Panc1 (cell line): ENCODE data around the gene EEF1AKMT3. TPM values are rescaled to one million over a fixed set of nuclear protein-coding genes. Genes with fewer than 3 reads are reported as not detected.

ENCODE experiments used
- ATAC-seq: fragments of 200-7000 bp; cut with Tn5 transposase; 2 replicates; pipeline ENCODE4 v1.9.1; 2020; ENCODE audit warnings: mild to moderate bottlenecking, moderate library complexity
- BruUV-seq: library from RNA; stranded (reverse); fragments of 400-500 nt; replicated peaks from 2 replicates; lab custom pipeline; 2021; lab: Mats Ljungman, UMichigan
- CTCF ChIA-PET: fragments of 300-600 bp; sonication (Branson Sonifier 250); formaldehyde crosslinking; loops from one replicate; lab custom pipeline; 2022; ENCODE audit warnings: antibody characterized with exemption; lab: Charles Lee
- POLR2A ChIA-PET: fragments of 300-600 bp; sonication (Branson Sonifier 250); formaldehyde crosslinking; loops from one replicate; lab custom pipeline; 2022; ENCODE audit warnings: antibody characterized with exemption; lab: Charles Lee
- DNase-seq: peaks from one replicate; pipeline ENCODE4 v3.0.0-alpha.2; 2010; ENCODE audit warnings: low read depth, low spot score
- H3K27ac ChIP-seq: 2 replicates; pipeline ENCODE4 v1.5.1; 2011; ENCODE audit warnings: mild to moderate bottlenecking, low read length, inconsistent platforms
- H3K27me3 ChIP-seq: fragments of 200-500 bp; sonication (Bioruptor generic); 2 replicates; pipeline ENCODE4 v1.6.0; 2014; ENCODE audit warnings: low read length, inconsistent platforms; ENCODE audit not compliant: control insufficient read depth, insufficient read depth
- H3K36me3 ChIP-seq: fragments of 200-500 bp; sonication (Bioruptor generic); 2 replicates; pipeline ENCODE4 v1.5.1; 2014; ENCODE audit warnings: inconsistent platforms, mild to moderate bottlenecking, low read length, moderate library complexity; ENCODE audit not compliant: control insufficient read depth, insufficient read depth
- H3K4me1 ChIP-seq: 2 replicates; pipeline ENCODE4 v1.5.1; 2011; ENCODE audit warnings: inconsistent platforms, mild to moderate bottlenecking, low read length, moderate library complexity; ENCODE audit not compliant: control insufficient read depth, insufficient read depth
- H3K4me3 ChIP-seq, 2 experiments: 2 replicates each; pipeline ENCODE4 v1.5.1; 2011 to 2012; ENCODE audit warnings: low read depth in 2 of 2, low read length in 2 of 2, mild to moderate bottlenecking in 2 of 2, inconsistent platforms in 1 of 2, moderate library complexity in 1 of 2
- H3K9me3 ChIP-seq: fragments of 200-500 bp; sonication (Bioruptor generic); 2 replicates; pipeline ENCODE4 v1.5.1; 2014; ENCODE audit warnings: low read depth, mild to moderate bottlenecking, inconsistent platforms, low read length, moderate library complexity; ENCODE audit not compliant: control insufficient read depth, insufficient read depth
- POLR2AphosphoS5 ChIP-seq: IDR thresholded peaks from 2 replicates; pipeline ENCODE4 v1.6.1; 2012; ENCODE audit warnings: mild to moderate bottlenecking, low read depth, low read length, moderate library complexity
- SIN3A ChIP-seq: IDR thresholded peaks from 2 replicates; pipeline ENCODE4 v1.6.1; 2012; ENCODE audit warnings: low read depth, mild to moderate bottlenecking, low read length, moderate library complexity, borderline replicate concordance; ENCODE audit not compliant: insufficient read depth
- TCF7L2 ChIP-seq: IDR thresholded peaks from 2 replicates; pipeline ENCODE4 v1.6.1; 2011; ENCODE audit warnings: mild to moderate bottlenecking, low read depth, low read length, inconsistent platforms
- in situ Hi-C: cut with HindIII; loops from 2 replicates; pipeline ENCODE4 v1.10.0; 2016; ENCODE audit warnings: low sequenced_read_pairs, low pct_unique_long_range_greater_than_20kb
- intact Hi-C: fragments of 100-400 bp; cut with micrococcal nuclease; formaldehyde crosslinking; loops from one replicate; pipeline ENCODE4 v1.10.0; 2022; ENCODE audit not compliant: unreplicated experiment
- total RNA-seq: library from RNA; stranded (reverse); gene quantifications from one replicate; pipeline ENCODE4 v1.2.1, GENCODE V29; 2021; ENCODE audit not compliant: unreplicated experiment
- TF ChIP-seq, protein P1 (sequence below), 2 experiments: IDR thresholded peaks; 2 replicates each; pipeline ENCODE4 v1.6.1; 2011 to 2012; ENCODE audit warnings: low read depth in 2 of 2, control low read depth in 1 of 2, low read length in 1 of 2, mild to moderate bottlenecking in 1 of 2, moderate library complexity in 1 of 2; ENCODE audit not compliant: insufficient read depth in 1 of 2
- TF ChIP-seq, protein P2 (sequence below): fragments of 450-650 bp; IDR thresholded peaks from 2 replicates; pipeline ENCODE4 v1.5.1; 2017; ENCODE audit warnings: mild to moderate bottlenecking

EEF1AKMT3 gene
- total RNA-seq, 1 experiment from 2014 or later, result 7.4 TPM

DNA sequence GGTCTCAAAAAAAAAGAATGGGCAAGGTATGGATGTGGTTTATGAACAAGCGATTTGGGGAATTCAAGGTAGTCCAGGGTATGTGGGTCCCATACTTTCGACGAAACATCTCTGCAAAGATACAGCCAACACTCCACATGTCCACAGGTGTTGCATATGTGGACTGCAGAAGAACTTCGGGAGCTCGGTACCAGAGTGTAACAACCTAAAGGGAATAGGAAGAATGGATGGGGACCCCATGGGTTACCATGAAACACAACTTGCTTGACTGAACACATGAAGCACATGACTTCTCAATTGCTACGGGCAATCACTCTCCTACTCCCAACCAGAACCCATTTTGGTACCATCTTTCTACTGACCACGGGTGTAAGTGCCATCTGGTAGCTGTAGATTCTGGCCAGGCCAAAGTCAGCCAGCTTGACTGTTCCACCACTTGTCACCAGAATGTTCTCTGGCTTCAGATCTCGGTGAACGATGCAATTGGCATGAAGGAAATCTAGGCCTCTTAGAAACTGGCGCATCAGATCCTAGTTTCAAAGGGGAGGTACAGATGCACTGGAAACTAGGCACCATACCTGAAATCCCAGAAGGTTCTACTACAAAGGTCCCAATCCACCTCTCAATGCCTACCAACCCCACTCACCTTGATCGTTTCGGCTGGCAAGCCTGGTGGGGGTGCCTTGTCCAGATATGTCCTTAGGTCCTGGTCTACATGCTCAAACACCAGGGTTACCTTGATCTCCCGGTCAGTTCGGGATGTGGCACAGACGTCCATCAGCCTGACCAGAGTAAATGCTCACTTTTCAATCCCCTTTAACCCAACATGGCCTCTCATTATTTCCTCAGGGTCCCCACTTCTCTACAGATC, 21.6 kb upstream of the EEF1AKMT3 start:
- intact Hi-C loops, result no loop called here
- CTCF ChIA-PET, result no interaction called here
- Histone ChIP-seq H3K36me3 (peaks cover 18% of the 10 kb centered on the region), H3K27me3 (0 out of 2 replicates have a peak, but pooled peaks cover 2% of the 10 kb centered on the region), H3K4me3 (peak overlapping the region; percentile 85 to 98), H3K4me1 (peaks cover 14% of the 10 kb centered on the region), H3K9me3 (no peaks in the 10 kb centered on the region), H3K27ac (peak overlapping the region; percentile 98)
- POLR2A ChIA-PET, result interaction anchor here (0.7 kb wide), 1 partner anchor 41 kb away, joined by 3 read pairs; no protein-coding TSS in a partner anchor
- BruUV-seq, result no TSS peak
- TF ChIP-seq, protein P1, sequence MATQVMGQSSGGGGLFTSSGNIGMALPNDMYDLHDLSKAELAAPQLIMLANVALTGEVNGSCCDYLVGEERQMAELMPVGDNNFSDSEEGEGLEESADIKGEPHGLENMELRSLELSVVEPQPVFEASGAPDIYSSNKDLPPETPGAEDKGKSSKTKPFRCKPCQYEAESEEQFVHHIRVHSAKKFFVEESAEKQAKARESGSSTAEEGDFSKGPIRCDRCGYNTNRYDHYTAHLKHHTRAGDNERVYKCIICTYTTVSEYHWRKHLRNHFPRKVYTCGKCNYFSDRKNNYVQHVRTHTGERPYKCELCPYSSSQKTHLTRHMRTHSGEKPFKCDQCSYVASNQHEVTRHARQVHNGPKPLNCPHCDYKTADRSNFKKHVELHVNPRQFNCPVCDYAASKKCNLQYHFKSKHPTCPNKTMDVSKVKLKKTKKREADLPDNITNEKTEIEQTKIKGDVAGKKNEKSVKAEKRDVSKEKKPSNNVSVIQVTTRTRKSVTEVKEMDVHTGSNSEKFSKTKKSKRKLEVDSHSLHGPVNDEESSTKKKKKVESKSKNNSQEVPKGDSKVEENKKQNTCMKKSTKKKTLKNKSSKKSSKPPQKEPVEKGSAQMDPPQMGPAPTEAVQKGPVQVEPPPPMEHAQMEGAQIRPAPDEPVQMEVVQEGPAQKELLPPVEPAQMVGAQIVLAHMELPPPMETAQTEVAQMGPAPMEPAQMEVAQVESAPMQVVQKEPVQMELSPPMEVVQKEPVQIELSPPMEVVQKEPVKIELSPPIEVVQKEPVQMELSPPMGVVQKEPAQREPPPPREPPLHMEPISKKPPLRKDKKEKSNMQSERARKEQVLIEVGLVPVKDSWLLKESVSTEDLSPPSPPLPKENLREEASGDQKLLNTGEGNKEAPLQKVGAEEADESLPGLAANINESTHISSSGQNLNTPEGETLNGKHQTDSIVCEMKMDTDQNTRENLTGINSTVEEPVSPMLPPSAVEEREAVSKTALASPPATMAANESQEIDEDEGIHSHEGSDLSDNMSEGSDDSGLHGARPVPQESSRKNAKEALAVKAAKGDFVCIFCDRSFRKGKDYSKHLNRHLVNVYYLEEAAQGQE (IDR thresholded peaks at IDR 0.05; ENCODE audit: insufficient read depth in 1 of 2, low read depth in 2 of 2, low read length in 1 of 2), result no peak
- TF ChIP-seq SIN3A, result no peak
- in situ Hi-C loops, result no loop called here
- DNase-seq, result no peak
- no peak for ATAC-seq

DNA sequence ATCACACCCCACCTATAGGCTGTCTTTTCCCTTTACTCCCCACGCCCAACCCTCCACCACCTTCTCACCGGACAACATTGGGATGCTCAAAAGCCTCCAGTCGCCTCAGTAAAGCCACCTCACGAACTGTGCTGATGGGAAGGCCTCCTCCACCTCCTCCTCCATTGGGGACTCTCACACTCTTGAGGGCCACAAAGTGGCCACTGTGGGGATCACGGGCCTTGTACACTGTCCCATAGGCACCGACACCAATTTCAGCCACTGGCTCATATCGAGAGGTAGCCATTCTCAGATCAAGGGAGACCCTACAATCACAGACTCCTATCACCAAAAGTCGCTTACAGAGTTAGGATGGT, 21.0 kb upstream of the EEF1AKMT3 start:
- ChIA-PET POLR2A (no interaction called here), CTCF (no interaction called here)
- intact Hi-C loops, result no loop called here
- ATAC-seq, result no peak
- H3K4me1 ChIP-seq, result peaks cover 14% of the 10 kb centered on the region
- no peak for DNase-seq
- in situ Hi-C loops, result no loop called here
- TF ChIP-seq, protein P1 (IDR thresholded peaks at IDR 0.05; ENCODE audit: insufficient read depth in 1 of 2, low read depth in 2 of 2, low read length in 1 of 2), result no peak
- TF ChIP-seq, protein P2, sequence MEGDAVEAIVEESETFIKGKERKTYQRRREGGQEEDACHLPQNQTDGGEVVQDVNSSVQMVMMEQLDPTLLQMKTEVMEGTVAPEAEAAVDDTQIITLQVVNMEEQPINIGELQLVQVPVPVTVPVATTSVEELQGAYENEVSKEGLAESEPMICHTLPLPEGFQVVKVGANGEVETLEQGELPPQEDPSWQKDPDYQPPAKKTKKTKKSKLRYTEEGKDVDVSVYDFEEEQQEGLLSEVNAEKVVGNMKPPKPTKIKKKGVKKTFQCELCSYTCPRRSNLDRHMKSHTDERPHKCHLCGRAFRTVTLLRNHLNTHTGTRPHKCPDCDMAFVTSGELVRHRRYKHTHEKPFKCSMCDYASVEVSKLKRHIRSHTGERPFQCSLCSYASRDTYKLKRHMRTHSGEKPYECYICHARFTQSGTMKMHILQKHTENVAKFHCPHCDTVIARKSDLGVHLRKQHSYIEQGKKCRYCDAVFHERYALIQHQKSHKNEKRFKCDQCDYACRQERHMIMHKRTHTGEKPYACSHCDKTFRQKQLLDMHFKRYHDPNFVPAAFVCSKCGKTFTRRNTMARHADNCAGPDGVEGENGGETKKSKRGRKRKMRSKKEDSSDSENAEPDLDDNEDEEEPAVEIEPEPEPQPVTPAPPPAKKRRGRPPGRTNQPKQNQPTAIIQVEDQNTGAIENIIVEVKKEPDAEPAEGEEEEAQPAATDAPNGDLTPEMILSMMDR, result no peak
- TF ChIP-seq TCF7L2 (no peak), POLR2AphosphoS5 (no peak), SIN3A (no peak)
- H3K4me3 ChIP-seq, result peak overlapping the region; percentile 85 to 98
- H3K27me3 ChIP-seq, result peaks cover 7% of the 10 kb centered on the region
- H3K9me3 ChIP-seq, result no peaks in the 10 kb centered on the region
- H3K27ac ChIP-seq, result peak overlapping the region; percentile 98
- no TSS peak for BruUV-seq
- peaks cover 18% of the 10 kb centered on the region for H3K36me3 ChIP-seq
